HG03521 (cell line): ENCODE results near the gene ZNF664.

Source experiments
- ATAC-seq: cut with Tn5 transposase; IDR thresholded peaks from one replicate; pipeline ENCODE4 v1.9.1; 2021; ENCODE audit warnings: mild to moderate bottlenecking, moderate library complexity; ENCODE audit not compliant: unreplicated experiment

ZNF664 gene

GRCh38 chr12:124006846-124007713 lies 34.1 kb downstream of the ZNF664 start:
- no peak for ATAC-seq

GRCh38 chr12:124007826-124008570 lies 35.0 kb downstream of the ZNF664 start:
- no peak for ATAC-seq

- no peak for ATAC-seq
Measured at GRCh38 chr12:124008595-124008994, 35.6 kb downstream of the ZNF664 start.

- ATAC-seq = no peak
Measured at GRCh38 chr12:124009781-124010180, 36.8 kb downstream of the ZNF664 start.

- ATAC-seq = no peak
Measured at GRCh38 chr12:124010687-124011086, 37.7 kb downstream of the ZNF664 start.

- ATAC-seq = no peak
Measured at GRCh38 chr12:124011435-124012115, 38.6 kb downstream of the ZNF664 start.

GRCh38 chr12:124013073-124013472 lies 40.1 kb downstream of the ZNF664 start:
- no peak for ATAC-seq

- no peak for ATAC-seq
Measured at GRCh38 chr12:124015494-124016461, 42.8 kb downstream of the ZNF664 start.

- ATAC-seq = no peak
Measured at GRCh38 chr12:124017064-124017463, 44.0 kb downstream of the ZNF664 start.

- ATAC-seq = no peak
Measured at GRCh38 chr12:124018539-124018938, 45.5 kb downstream of the ZNF664 start.

- ATAC-seq = no peak
Measured at GRCh38 chr12:124019115-124019514, 46.1 kb downstream of the ZNF664 start.

- ATAC-seq = no peak
Measured at GRCh38 chr12:124020514-124020949, 47.5 kb downstream of the ZNF664 start.

GRCh38 chr12:124021007-124021406 lies 48.0 kb downstream of the ZNF664 start:
- no peak for ATAC-seq

- ATAC-seq = no peak
Measured at GRCh38 chr12:124022161-124022560, 49.1 kb downstream of the ZNF664 start.

- ATAC-seq = no peak
Measured at GRCh38 chr12:124024263-124024678, 51.3 kb downstream of the ZNF664 start.

GRCh38 chr12:124024776-124025175 lies 51.8 kb downstream of the ZNF664 start:
- ATAC-seq = no peak

- ATAC-seq = no peak
Measured at GRCh38 chr12:124025661-124026060, 52.6 kb downstream of the ZNF664 start.

- ATAC-seq = no peak
Measured at GRCh38 chr12:124026755-124027745, 54.0 kb downstream of the ZNF664 start.
